ENCODE measurements around the gene CDH4. TPM values are rescaled to one million over a fixed set of nuclear protein-coding genes. Genes with fewer than 3 reads are reported as not detected.
A peak's percentile ranks its signal among the peaks of the same experiment; 100 is the strongest.
"Not testable (repeated sequence)": the region's sequence is repeated elsewhere in the genome, so short reads cannot be mapped to it uniquely, and the experiment has no call there.

Gene CDH4
- total RNA-seq, 1 donor from 2014 or later = not detected

DNA sequence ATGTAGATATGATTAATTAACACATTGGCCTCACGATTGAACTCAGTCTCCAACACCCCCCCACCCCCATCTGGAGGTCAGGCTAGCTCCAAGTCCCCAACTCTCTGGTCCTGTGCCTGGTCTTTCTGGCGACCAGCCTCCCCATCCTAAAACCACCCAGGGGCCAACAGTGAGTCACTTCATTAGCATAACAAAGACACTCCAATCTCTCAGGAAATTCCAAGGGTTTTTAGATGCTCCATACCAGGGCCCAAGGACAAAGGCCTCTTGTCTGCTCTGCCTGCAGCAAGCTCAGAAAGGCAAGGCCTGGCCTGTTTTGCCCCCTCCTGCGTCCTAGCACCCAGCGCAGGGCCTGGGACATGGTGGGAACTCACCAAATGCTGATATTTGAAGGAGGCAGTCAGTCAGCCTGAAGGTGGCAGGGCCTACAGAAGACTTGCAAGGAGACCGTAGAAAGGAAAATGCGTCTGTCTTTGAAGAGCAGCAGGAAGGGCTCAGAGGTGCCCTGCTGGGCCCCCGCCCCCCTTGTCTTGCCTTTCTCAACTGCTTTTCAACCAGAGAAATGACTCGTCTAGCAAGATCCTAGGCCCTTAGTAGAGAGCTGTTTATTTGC, 184.7 kb downstream of the CDH4 start:
- no peak for DNase-seq (ENCODE audit: low spot score)

DNA sequence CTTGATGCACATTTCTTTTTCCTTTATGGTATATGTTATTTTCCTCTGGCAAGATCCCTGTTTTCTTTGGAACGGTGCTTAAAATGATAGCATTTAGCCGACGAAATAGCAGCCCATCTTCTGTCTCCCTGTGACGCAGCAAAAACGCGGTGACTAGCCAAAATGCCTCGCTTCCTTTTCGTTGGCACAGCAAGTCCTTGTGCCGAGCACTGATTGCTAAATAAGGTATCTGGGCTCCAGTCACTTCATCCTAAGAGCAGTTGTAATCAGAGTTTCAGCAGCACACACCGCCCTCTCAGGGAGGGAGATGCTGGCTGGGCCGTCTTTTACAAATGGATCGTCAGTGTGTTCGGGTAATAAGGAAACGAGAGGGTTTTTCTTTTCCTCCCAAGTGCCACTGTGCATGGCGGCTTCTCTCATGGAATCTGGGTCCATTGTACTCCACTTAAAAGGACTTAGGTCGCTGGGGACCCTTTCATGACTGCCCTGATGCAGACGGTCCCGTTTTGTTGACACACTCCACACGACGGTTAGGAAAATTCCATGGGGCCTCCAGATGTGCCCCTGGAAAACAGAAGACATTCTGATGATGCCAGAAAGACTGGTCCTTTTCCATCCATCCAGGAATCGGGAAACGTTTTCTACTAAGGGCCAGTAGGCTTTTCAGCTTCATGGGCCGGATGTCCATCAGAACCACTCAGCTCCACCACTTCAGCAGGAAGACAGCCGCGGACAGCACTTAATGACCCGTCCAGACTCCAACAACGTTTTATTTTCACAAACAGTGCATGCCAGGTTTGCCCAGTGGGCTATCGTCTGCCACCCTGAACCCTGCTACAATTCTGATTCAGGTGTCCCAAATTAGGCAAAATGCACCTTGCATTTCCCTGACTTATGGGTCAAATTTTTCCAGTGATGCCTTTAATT, 185.5 kb downstream of the CDH4 start:
- DNase-seq (ENCODE audit: low spot score) = no peak

DNA sequence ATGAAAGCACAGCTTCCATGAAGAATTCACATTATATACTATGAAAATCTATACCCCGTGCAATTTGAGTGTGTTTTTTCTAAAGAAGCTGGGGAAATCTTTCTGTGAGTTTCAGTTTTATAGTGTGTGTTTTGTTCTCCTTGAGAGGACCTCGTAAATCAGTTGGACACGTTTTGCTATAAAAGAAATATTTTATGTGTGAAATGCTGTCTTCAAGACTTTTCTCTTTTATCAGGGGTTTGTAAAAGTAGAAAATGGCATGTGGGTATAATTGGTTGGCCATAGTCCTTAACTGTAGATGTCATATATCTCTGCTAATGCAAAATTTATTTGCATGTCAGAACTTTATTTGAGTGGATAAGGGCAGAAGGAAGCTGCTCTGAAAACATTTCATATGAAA, 186.2 kb downstream of the CDH4 start:
- no peak for DNase-seq (ENCODE audit: low spot score)

DNA sequence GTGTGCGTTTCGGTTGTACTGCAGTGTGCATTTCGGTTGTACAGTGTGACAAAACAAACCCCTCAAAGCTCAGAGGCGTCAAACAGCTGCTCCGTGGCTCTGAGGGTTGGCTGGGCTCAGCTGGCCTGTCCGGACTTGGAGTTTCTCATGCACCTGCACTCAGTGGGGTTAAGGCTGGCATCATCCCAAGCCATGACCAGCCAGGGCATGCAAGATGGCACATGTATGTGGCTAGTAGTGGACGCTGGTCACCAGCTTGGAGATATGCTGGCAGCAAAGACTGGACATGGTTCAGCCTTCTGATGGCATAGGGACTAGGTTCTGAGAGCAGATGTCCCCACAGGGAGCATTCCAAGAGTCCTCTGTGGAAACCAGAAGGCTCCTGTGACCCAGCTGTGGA, 187.2 kb downstream of the CDH4 start:
- no peak for DNase-seq (ENCODE audit: low spot score)

DNA sequence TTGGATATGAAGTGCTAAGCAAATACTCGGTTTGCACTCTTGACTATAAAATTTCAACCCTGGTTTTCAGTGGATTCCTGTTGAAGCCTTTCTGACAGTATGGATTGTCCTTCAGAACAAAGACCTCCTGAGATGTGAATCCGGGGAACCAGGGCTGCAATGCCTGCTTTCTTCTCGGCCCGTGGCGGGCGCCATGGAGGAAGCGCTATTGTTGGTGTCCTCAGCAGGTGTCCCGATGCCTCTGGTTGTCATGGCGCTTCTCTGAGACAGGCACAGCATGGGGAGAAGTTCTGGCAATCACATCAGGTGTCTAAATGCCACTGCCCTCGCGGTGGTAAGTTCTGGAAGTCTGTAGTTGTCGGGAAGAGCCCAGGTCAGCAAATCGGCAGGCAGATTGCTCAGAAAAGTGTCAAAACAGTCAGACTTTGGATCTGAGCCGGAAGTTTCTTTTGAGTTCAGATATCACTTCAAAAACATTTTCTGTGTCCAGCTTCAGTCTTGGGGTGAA, 188.5 kb downstream of the CDH4 start:
- DNase-seq (ENCODE audit: low spot score) = peak; percentile 65

DNA sequence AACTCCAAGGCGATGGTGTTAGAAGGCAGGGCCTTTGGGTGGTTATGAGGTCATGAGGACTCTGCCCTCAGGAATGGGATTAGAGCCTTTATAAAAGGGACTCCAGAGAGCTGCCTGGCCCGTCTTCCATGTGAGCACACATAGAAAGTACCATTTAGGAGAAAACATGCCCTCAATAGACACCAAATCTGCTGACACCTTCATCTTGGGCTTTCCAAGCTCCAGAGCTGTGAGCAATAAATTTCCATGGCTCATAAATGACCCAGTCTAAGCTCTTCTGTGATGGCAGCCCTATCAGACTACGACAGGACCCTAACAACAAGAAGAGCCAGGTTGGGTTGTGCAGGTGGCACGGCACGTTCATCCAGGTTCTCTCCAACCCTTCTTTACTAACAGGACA, 189.5 kb downstream of the CDH4 start:
- DNase-seq (ENCODE audit: low spot score) = peak; percentile 28

DNA sequence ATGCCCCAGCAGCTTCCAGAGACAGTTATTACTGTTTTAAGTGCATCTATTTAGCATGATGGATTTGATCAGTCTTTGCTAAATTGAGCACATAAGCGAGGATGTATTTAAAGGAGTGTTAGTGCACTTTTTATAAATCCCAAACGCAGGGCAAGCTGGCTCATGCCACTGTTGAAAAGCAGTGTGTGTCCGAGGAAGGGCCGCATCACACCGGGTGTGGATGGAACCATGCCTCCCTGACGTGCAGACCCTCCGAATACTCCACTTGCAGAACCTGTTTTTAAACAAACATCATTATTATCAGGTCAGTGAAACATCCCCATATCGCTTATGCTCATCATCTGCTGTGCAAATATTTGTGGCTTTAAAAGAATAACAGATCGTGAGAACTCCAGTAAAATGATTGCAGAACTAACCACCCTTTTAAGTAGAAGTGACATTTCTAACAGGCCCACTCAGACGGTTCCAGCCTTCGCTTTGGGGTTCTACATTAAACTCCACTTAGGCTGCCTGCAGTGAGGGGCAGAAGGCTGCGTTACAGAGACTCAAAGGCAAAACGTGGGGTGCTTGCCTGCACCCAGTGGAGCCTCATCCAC, 190.1 kb downstream of the CDH4 start:
- DNase-seq (ENCODE audit: low spot score) = peak; percentile 75

DNA sequence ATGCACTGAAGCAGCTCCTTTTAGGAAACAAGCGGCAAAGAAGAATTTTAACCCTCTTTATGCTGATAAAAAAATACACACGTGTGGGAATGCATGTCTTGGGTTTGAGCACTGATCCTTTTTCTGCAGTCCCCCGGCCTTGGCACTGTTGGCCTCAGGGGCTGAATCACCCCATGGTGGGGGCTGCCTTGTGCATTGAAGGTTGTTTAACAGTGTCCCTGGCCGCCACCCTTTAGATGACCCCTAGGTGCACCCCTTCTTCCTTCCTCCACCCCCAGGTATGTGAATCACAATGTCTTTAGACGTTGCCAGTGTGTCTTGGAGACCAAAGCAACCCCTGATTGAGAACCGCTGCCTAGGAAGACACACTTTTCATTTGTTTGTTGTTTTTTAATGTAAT, 190.7 kb downstream of the CDH4 start:
- DNase-seq (ENCODE audit: low spot score) = no peak

DNA sequence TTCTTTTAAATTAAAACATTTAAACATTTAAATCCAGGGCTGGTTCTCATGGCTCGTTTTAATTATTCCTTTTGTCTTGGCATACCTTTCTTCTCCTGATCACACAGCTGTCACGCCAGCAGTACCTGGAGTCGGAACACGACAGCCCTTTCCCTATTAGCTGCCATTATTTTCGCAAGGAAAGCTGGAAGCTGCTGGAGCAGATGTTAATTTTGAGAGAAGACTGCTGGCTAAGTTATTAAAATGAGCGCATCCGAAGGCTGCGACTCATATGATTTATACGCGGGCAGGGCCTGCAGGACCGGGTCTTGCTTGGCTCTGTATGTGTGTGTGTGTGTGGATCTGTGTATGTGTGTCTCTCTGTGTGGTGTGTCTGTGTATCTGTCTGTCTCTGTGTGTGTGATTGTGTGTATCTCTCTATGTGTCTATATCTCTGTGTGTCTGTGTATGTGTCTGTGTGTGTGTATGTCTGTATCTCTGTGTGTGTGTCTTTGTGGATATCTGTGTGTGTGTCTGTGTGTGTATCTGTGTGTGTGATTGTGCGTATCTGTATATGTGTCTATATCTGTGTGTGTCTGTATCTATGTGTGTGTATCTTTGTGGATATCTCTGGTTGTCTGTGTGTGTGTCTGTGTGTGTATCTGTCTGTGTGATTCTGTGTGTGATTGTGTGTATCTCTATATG, 191.5 kb downstream of the CDH4 start:
- no peak for DNase-seq (ENCODE audit: low spot score)

DNA sequence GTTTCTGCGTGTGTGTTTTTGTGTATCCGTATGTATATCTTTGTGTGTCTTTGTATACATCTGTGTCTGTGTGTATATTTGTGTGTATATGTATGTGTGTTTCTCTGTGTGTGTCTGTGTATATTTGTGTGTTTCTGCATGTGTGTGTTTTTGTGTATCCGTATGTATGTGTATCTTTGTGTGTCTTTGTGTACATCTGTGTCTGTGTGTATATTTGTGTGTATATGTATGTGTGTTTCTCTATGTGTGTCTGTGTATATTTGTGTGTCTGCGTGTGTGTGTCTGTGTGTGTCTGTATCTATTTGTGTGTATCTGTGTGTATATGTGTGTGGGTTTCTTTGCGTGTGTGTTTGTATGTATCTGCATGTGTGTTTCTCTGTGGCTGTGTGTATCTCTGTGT, 192.6 kb downstream of the CDH4 start:
- DNase-seq (ENCODE audit: low spot score) = no peak

DNA sequence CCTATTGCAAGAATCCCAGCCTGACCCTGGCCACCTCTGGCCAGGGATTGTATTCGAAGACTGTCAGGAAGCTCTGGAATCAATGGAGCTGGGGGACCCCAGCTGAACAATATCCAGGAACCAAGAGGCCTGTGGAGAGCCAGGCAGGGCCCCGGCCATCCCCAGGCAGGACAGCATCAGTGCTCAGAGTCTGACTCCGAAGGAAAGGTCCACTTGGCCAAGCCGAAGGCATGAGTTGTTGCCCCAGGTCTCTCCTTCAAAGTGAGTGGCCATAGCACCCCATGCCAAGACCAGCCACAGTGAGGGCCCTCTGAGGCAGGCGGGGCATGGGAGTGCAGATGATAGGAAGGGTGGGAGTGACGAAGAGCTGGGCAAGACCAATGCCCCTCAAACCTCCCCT, 193.1 kb downstream of the CDH4 start:
- peak; percentile 65 for DNase-seq (ENCODE audit: low spot score)

DNA sequence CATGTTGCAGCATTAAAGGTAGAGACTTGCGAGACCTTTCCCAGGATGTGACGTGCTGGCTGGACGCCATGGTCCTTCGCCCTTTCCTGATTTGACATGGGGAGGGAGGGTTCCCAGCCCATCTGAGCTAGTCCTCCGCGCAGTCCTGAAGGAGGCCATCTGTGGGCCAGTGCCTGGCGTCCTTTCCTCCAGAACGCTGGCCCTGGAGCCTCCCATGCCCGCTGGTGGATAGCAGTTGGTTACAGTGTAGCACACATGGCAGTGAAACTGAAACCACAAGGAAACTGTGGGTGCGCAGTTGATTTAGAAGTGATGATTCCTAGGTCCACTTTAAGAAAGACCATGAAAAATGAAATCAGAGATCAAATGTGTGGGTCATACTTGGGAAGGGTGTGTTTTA, 193.7 kb downstream of the CDH4 start:
- peak; percentile 57 for DNase-seq (ENCODE audit: low spot score)

DNA sequence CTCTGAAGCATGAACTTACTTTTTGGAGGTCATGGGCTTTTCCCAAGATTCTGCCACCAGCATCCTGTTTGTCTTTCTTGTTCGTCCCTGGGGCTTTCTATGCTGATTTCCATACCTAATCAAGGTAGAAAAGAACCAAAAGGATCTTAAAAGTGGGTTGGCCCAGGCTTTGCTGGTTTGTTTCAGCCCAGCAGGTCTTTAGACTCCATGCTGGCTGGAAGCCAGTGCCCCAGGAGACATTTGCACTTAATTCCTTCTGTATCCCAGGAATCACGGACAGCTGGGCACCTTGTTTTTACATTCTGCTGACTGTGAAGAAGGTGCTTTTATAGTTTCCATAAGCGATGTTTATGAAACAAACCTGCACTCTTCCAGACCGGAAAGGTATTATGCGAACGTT, 195.9 kb downstream of the CDH4 start:
- DNase-seq (ENCODE audit: low spot score) = no peak

DNA sequence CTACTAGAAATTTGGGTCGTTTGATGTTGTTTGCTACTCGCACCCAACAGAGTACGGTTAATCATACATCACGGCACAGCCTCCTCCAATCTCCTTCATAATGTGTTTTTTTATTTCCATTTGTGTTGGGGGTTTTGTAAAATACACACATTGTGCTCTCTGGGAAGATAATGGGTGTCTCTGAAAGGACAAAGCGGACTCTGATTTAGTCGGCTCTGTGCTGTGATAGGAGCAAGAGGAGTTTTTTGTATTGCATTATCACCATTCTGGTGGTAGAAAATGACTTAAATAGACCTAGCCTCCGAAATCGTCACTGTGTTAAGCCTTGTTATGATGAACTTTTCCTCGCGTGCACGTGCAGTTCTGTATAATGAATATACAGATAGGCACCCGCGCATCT, 196.3 kb downstream of the CDH4 start:
- DNase-seq (ENCODE audit: low spot score) = no peak

DNA sequence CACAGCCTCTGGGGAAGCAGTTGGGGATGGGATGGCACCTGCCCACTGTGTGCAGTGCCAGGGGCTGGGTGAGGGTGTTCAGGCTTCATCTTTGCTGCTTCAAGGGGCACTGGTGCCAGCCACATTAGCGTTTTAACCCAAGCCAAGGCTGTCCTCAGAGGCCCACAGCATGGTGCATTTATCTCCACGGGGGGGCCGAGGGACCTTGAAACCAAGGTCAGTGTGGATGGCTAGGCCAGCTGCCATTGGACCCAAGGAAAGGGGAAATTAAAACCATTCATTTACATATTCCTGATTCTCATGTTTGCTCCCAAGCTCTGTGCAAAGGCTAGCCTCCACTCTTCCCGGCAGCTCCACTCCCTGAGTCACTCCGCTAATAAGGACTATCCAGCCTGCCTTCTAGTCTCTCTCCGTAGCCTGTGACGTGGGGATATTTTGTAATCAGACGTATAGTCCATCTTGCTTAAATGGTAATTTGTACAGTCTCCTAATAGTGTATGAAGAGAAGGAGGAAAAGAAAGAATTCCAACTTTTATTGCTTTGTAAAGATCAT, 197.1 kb downstream of the CDH4 start:
- DNase-seq (ENCODE audit: low spot score) = peak; percentile 76

DNA sequence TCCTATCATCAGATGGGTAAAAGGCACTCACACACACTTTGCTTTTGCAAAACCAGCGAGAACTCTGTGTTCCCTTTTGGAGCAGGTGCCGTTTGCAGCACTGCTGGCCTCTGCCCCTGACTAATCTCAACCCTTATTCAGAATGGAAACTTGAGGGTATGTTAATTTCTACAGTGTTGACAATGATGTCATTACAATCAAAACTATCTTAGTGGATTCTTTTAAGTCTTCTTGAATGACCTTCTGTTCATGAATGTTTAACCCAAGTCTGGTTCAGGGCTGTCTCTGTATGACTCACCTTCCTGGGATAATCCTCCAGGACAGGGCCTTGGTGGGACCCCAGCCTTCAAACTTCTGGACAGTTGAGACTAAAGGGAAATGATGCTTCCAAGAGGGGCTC, 197.9 kb downstream of the CDH4 start:
- DNase-seq (ENCODE audit: low spot score) = no peak

DNA sequence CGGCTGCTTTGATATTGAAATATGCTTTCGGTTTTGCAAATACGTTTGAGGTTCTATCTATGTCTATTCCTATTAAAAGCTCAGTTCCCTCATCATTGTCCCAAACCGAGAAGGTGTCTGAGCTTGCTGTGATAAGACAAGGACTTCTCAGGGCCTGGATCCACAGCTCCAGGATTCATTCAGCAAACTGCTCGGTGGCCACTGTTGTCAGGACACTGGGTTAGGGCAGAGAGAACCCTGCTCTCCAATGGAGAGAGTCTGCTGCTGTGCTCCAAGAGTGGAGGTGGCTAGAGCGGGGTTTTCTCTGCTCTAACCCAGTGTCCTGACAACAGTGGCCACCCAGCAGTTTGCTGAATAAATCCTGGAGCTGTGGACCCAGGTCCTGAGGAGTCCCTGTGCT, 198.5 kb downstream of the CDH4 start:
- DNase-seq (ENCODE audit: low spot score) = no peak

DNA sequence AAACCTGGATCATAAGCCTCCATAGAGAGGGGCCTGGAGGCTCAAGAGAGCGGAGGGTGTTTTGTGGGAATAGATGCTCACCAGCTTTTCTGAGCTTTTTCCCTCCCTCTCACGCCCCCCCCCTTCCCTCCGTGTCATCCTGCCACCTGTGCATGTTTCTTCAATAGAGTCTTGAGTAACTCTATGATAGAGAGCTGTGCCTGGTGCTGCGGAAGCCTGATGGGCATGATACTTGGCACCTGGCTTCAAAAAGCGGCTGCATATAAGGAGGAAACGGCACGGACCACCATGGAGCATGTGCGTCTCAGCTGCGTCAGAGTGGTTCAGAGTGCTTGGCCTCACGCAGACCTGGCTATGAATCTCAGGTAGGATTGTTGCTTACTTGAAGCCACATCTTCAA, 198.9 kb downstream of the CDH4 start:
- no peak for DNase-seq (ENCODE audit: low spot score)

DNA sequence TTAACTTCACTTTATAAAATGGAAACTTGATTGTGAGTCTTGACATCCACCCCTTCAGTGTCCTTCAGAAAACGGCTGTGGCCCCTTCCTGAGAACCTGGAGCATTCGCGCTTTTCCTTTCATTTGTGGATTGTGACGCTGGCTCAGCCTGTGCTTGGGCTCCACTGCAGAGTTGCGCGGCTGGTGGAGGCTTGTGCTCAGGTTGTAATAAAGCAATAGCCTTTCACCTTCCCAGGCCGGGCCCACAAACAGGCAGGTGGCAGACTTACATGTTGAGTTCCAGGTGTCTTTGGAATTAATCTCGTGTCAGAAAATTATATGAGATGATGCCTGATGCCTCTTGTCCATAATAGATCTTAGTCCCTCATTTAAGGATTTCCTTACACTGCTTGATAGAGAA, 199.9 kb downstream of the CDH4 start:
- peak; percentile 71 for DNase-seq (ENCODE audit: low spot score)

DNA sequence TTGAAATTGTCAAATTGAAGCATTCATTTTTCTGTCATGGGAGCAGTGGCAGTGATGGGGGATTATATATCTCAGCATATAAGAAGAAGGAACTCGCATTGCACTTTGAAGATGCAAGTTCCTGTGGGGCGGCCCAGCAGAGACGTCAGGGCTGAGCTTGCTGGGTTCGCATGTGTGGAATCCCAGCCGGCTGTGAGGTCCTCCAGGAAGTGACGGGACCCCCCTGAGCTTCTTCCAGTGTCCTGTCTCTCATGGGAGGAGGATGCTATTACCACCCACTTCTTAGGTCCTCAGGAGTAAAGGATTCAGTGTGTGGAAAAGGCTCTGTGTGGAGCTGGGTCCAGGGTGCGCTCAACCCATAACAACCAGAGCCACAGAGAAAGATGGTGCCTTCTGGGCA, 201.2 kb downstream of the CDH4 start:
- DNase-seq (ENCODE audit: low spot score) = no peak

DNA sequence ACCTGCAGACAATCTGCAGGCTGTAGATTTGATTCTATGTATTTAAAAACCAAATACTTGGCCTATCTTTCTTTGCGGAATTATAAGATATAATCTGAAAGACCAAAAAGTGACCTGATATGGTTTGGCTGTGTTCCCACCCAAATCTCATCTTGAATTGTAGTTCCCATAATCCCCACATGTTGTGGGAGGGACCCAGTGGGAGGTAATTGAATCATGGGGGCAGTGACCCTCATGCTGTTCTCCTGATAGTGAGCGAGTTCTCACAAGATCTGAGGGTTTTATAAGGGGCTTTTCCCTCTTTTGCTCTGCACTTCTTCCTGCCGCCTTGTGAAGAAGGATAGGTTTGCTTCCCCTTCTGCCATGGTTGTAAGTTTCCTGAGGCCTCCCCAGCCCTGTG, 201.6 kb downstream of the CDH4 start:
- DNase-seq (ENCODE audit: low spot score) = not testable (repeated sequence)

All from mesenteric fat pad (tissue), 1 donor.